Hepatocyte (in vitro differentiated cells): ENCODE results near the gene GPX4.

ENCODE experiments used
- EZH2 ChIP-seq: fragments of 200-600 bp; sonication (generic); IDR thresholded peaks from 2 replicates; pipeline ENCODE4 v1.6.1; 2016; ENCODE audit warnings: antibody characterized with exemption, mild to moderate bottlenecking, borderline replicate concordance
- TF ChIP-seq, protein P1 (sequence below): fragments of 200-600 bp; sonication (generic); IDR thresholded peaks from 2 replicates; pipeline ENCODE4 v1.5.1; 2016; ENCODE audit warnings: antibody characterized with exemption, mild to moderate bottlenecking; ENCODE audit not compliant: poor library complexity

- TF ChIP-seq, protein P1, sequence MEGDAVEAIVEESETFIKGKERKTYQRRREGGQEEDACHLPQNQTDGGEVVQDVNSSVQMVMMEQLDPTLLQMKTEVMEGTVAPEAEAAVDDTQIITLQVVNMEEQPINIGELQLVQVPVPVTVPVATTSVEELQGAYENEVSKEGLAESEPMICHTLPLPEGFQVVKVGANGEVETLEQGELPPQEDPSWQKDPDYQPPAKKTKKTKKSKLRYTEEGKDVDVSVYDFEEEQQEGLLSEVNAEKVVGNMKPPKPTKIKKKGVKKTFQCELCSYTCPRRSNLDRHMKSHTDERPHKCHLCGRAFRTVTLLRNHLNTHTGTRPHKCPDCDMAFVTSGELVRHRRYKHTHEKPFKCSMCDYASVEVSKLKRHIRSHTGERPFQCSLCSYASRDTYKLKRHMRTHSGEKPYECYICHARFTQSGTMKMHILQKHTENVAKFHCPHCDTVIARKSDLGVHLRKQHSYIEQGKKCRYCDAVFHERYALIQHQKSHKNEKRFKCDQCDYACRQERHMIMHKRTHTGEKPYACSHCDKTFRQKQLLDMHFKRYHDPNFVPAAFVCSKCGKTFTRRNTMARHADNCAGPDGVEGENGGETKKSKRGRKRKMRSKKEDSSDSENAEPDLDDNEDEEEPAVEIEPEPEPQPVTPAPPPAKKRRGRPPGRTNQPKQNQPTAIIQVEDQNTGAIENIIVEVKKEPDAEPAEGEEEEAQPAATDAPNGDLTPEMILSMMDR, result no peak
- TF ChIP-seq EZH2, result no peak
These were observed 12.9 kb upstream of the GPX4 start for GRCh38 chr19:1090731-1091543.
